Esophagus squamous epithelium (tissue), 5 donors: ENCODE measurements around the gene ZNF2. TPM values are rescaled to one million over a fixed set of nuclear protein-coding genes. Genes with fewer than 3 reads are reported as not detected.
A peak's percentile ranks its signal among the peaks of the same experiment; 100 is the strongest.

Source experiments
- DNase-seq: peaks from one replicate; lab custom pipeline; 2025; lab: John Stamatoyannopoulos, UW
- H3K27ac ChIP-seq, 4 donors: fragments of 200-600 bp; sonication (generic); one replicate each; pipeline ENCODE4 v1.5.1; 2016 to 2019; ENCODE audit warnings: mild to moderate bottlenecking in 1 of 4
- H3K27me3 ChIP-seq, 4 donors: fragments of 200-600 bp; sonication (generic); 1 replicate in 3 of 4; 2 replicates in 1 of 4; pipeline versions ENCODE4 v1.5.1 to v1.6.0; 2017 to 2021; ENCODE audit warnings: antibody characterized with exemption in 1 of 4
- H3K36me3 ChIP-seq, 3 donors: fragments of 200-600 bp; sonication (generic); one replicate each; pipeline ENCODE4 v1.5.1; 2016 to 2019
- H3K4me1 ChIP-seq, 3 donors: fragments of 200-600 bp; sonication (generic); one replicate each; pipeline ENCODE4 v1.5.1; 2017 to 2019
- H3K4me3 ChIP-seq, 4 donors: fragments of 200-600 bp; sonication (generic); 1 replicate in 3 of 4; 2 replicates in 1 of 4; pipeline ENCODE4 v1.5.1; 2016 to 2019; ENCODE audit warnings: mild to moderate bottlenecking in 2 of 4, moderate library complexity in 1 of 4
- H3K9me3 ChIP-seq, 3 donors: fragments of 200-600 bp; sonication (generic); one replicate each; pipeline ENCODE4 v1.5.1; 2016 to 2019
- POLR2A ChIP-seq, 4 donors: fragments of 450-650 bp; IDR thresholded peaks; one replicate each; pipeline ENCODE4 v1.6.1; 2017; ENCODE audit warnings: antibody characterized with exemption in 4 of 4, mild to moderate bottlenecking in 4 of 4, moderate library complexity in 3 of 4
- WGBS, 2 donors: methylation state at CpG; one replicate each; pipeline ENCODE4 v1.1.5; 2018; 5-methylcytosine and 5-hydroxymethylcytosine counted together
- intact Hi-C: fragments of 100-400 bp; cut with DNase I; formaldehyde crosslinking; loops from one replicate; pipeline ENCODE4 v1.15.0; 2022
- total RNA-seq, 4 donors: library from RNA; depleted of rRNA; stranded (reverse); fragments of >200 nt; gene quantifications; one replicate each; pipeline ENCODE4 v1.1.0, GENCODE V29; 2016
- TF ChIP-seq, protein P1 (sequence below), 6 experiments: fragments of 450-650 bp in 4 of 6; fragments of 200-600 bp in 2 of 6; sonication (generic) in 2 of 6; IDR thresholded peaks; one replicate each; pipeline ENCODE4 v1.5.1; 2016 to 2019; ENCODE audit warnings: antibody characterized with exemption in 6 of 6, mild to moderate bottlenecking in 4 of 6, moderate library complexity in 4 of 6
- donor health status: DM: yes; HTN: yes; CAD: no.

The ZNF2 gene
- 1 to 10 TPM; 2.8 to 4.0 (median 3.4) TPM for total RNA-seq

DNA sequence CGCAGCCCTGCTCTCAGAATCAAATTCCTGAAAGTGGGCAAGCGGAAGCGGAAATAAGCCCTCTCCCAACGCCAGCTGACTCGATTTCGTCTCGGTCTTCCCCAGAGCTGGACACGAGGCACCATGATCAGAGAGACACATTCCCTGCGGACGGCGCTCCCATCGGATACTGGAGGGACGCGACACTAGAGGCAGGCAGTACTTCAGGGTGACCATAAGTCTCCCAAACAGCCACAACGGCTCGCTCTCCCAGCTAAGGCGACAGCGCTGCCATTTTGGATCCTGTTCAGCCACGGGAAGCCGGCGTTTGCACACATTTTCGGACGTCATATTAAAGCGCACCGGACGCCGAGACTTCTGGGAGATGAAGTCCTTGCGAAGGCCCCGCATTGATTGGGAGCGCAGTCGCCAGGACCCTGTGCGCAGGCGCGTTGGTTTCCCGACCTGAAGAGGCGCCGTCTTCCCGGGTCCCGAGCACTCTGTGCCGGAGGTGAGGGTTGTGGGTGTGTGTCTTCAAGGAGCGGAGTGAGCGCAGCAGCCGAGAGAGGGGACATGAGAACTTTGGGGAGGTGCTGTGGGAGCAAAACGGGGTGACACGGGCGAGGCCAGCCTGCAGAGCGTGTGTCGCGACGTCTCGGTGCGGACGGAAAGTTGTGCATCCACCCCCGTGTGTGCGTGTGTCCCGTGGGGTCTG lies at the start of gene ZNF2:
ZNF2 (plus strand) TSS at position 439 of the 694 bp plus-strand sequence. CDS start 10,418 bp downstream, outside the sequence.
- Histone ChIP-seq H3K9me3 (no peaks in the 10 kb centered on the region), H3K4me1 (peaks cover 6 to 31% (median 20%) of the 10 kb centered on the region in 3 donors), H3K4me3 (peak within 1 kb of the TSS; percentile 79 to 96 (median 84)), H3K27me3 (no peaks in the 10 kb centered on the region), H3K27ac (peak within 1 kb of the TSS; percentile 91 to 96 (median 96)), H3K36me3 (no peaks in the 10 kb centered on the region)
- DNase-seq = peak; percentile 82
- peak in 3 of 4 donors; percentile 45 to 59 (median 51) for TF ChIP-seq POLR2A (IDR thresholded peaks at IDR 0.05)
- TF ChIP-seq, protein P1, sequence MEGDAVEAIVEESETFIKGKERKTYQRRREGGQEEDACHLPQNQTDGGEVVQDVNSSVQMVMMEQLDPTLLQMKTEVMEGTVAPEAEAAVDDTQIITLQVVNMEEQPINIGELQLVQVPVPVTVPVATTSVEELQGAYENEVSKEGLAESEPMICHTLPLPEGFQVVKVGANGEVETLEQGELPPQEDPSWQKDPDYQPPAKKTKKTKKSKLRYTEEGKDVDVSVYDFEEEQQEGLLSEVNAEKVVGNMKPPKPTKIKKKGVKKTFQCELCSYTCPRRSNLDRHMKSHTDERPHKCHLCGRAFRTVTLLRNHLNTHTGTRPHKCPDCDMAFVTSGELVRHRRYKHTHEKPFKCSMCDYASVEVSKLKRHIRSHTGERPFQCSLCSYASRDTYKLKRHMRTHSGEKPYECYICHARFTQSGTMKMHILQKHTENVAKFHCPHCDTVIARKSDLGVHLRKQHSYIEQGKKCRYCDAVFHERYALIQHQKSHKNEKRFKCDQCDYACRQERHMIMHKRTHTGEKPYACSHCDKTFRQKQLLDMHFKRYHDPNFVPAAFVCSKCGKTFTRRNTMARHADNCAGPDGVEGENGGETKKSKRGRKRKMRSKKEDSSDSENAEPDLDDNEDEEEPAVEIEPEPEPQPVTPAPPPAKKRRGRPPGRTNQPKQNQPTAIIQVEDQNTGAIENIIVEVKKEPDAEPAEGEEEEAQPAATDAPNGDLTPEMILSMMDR (IDR thresholded peaks at IDR 0.05) = peak in 1 of 6 experiments; percentile 46
- WGBS, 2 donors = 0 to 1% methylated on average over 12 to 31 of the region's 56 CpGs
- intact Hi-C loops = no loop called here

DNA sequence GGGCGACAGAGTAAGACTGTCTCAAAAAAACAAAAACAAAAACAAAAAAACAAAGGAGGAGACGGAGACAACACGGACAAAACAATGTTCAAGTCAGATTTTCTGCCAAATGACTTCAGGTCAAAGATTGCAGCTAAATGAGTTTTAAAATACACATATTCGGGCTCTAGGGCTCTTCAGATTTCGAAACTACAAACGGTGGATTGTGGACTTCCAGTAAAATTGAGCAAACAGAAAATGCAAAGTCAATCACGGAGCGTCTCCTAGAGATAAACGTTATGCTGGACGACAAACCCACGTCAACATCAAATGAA lies 44.6 kb upstream of the ZNF2 start:
- TF ChIP-seq, protein P1 (IDR thresholded peaks at IDR 0.05) = no peak
- TF ChIP-seq POLR2A (IDR thresholded peaks at IDR 0.05) = no peak
- Histone ChIP-seq H3K4me1 (peaks cover 0 to 40% (median 20%) of the 10 kb centered on the region in 3 donors), H3K27ac (peak overlapping the region; percentile 92 to 97 (median 94)), H3K36me3 (peaks cover 0 to 10% (median 0%) of the 10 kb centered on the region in 3 donors), H3K4me3 (peak overlapping the region; percentile 80 to 98 (median 86)), H3K27me3 (no peaks in the 10 kb centered on the region), H3K9me3 (no peaks in the 10 kb centered on the region)
- intact Hi-C loops = no loop called here
- WGBS, 2 donors = 1 to 3% methylated on average over 11 of the region's 11 CpGs
- DNase-seq = no peak

DNA sequence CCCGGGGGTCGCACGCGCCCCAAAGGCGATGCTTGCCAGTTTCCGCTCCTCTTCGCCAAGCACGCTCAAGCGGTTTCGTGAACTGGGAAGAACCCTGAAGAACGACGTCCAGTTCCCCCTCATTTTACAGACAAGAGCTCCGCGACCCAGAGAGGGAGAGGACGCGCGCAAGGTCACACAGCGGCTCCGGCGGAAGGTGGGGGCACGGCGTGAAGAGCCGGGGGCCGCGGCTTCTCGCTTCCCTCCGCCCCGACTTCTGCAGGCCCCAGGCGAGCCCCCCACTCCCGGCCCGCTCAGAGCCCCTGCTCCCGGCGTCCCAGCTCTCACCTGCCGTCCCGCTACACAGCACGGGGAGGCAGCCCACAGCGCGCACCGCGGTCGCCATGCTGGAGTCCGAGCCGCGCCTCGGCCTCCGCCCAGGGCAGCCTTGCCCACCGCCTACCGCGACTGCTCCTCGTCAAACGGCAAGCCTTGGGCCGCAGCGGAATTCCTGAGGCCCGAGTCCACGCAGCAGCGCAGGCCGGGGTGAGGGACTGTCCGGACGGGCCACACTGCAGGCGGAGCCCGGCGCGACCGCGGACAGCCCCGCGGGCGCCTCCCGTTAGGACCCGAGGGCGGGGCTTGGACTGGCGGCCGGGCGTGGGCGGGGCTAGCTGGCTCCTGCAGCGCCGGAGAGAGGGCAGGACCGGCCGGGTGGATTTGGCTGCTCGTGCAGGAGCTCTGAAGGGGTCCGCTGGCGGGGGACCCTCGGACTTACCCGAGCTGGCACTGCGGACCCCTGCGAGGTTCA lies 44.0 kb upstream of the ZNF2 start, which contains the start of gene MRPS5:
MRPS5 (minus strand) TSS at position 402 of the 790 bp plus-strand sequence; CDS start at position 385, 17 bp downstream.
- H3K27me3 ChIP-seq = no peaks in the 10 kb centered on the region
- DNase-seq = no peak
- intact Hi-C loops = no loop called here
- peaks cover 0 to 7% (median 0%) of the 10 kb centered on the region in 3 donors for H3K36me3 ChIP-seq
- 0 to 6% methylated on average over 4 to 12 of the region's 86 CpGs for WGBS, 2 donors
- TF ChIP-seq, protein P1 (IDR thresholded peaks at IDR 0.05) = peak in 1 of 6 experiments; percentile 10
- peak in 2 of 4 donors; percentile 42 to 58 for TF ChIP-seq POLR2A (IDR thresholded peaks at IDR 0.05)
- H3K9me3 ChIP-seq = no peaks in the 10 kb centered on the region
- H3K27ac ChIP-seq = peak within 1 kb of the TSS; percentile 92 to 97 (median 94)
- H3K4me3 ChIP-seq = peak within 1 kb of the TSS; percentile 80 to 98 (median 86)
- H3K4me1 ChIP-seq = peaks cover 0 to 40% (median 20%) of the 10 kb centered on the region in 3 donors

DNA sequence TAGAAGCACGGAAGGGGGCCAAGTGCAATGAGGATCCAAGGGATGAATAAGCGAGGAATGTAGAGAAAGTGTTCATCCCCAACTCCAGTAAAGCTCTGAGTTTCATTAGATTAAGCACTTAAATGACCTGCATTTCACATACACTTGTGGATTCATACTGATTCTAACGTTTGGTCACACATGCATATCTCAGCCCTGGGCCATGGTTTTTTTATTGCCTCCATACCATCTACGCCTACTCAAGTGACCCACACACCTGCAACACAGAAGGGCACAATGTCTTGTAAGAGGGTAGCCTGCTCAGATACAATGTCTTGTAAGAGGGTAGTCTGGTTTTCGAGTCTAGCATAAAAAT lies 43.4 kb upstream of the ZNF2 start:
- intact Hi-C loops = no loop called here
- WGBS, 2 donors = 28 to 34% methylated on average over 4 to 5 of the region's 5 CpGs

More for the DNA sequence above, 43.4 kb upstream of the ZNF2 start:
- Histone ChIP-seq H3K4me3 (peak overlapping the region; percentile 80 to 98 (median 86)), H3K36me3 (peaks cover 0 to 1% (median 0%) of the 10 kb centered on the region in 3 donors), H3K27me3 (no peaks in the 10 kb centered on the region), H3K4me1 (peaks cover 0 to 40% (median 20%) of the 10 kb centered on the region in 3 donors), H3K9me3 (no peaks in the 10 kb centered on the region), H3K27ac (peak overlapping the region; percentile 92 to 97 (median 94))
- no peak for TF ChIP-seq POLR2A (IDR thresholded peaks at IDR 0.05)
- TF ChIP-seq, protein P1 (IDR thresholded peaks at IDR 0.05) = no peak
- DNase-seq = no peak
